GM23338 (cell line): ENCODE data around the gene GREB1L. TPM values are rescaled to one million over a fixed set of nuclear protein-coding genes. Genes with fewer than 3 reads are reported as not detected.

ENCODE experiments used
- ATAC-seq: fragments of 200-7000 bp; cut with Tn5 transposase; 3 replicates; pipeline ENCODE4 v1.9.1; 2020
- DNase-seq: peaks from one replicate; pipeline ENCODE4 v3.0.0-alpha.2; 2015; ENCODE audit warnings: low spot score
- H2AFZ ChIP-seq: fragments of 200-600 bp; sonication (generic); 2 replicates; pipeline ENCODE4 v1.8.0; 2016; ENCODE audit warnings: antibody characterized with exemption, mild to moderate bottlenecking, moderate library complexity
- H3F3A ChIP-seq: fragments of 200-600 bp; sonication (generic); replicated peaks from 2 replicates; pipeline ENCODE4 v1.8.0; 2017; ENCODE audit warnings: antibody characterized with exemption, mixed run types, low read depth
- H3K27ac ChIP-seq: fragments of 200-600 bp; sonication (generic); 2 replicates; pipeline ENCODE4 v1.6.1; 2016; ENCODE audit warnings: low read depth
- H3K27me3 ChIP-seq: fragments of 200-600 bp; sonication (generic); 2 replicates; pipeline ENCODE4 v1.8.0; 2016; ENCODE audit warnings: mild to moderate bottlenecking, mixed run types, moderate library complexity; ENCODE audit not compliant: insufficient read depth
- H3K36me3 ChIP-seq: fragments of 200-600 bp; sonication (generic); 2 replicates; pipeline ENCODE4 v1.8.0; 2016; ENCODE audit warnings: mild to moderate bottlenecking; ENCODE audit not compliant: insufficient read depth
- H3K4me1 ChIP-seq: fragments of 200-600 bp; sonication (generic); 2 replicates; pipeline ENCODE4 v1.8.0; 2016; ENCODE audit warnings: mild to moderate bottlenecking, moderate library complexity; ENCODE audit not compliant: insufficient read depth
- H3K4me2 ChIP-seq: fragments of 200-600 bp; sonication (generic); 2 replicates; pipeline ENCODE4 v1.7.1; 2017; ENCODE audit warnings: mixed run types
- H3K4me3 ChIP-seq: fragments of 200-600 bp; sonication (generic); 2 replicates; pipeline ENCODE4 v1.6.1; 2016; ENCODE audit warnings: mixed run types
- H3K79me2 ChIP-seq: fragments of 200-600 bp; sonication (generic); replicated peaks from 2 replicates; pipeline ENCODE4 v1.8.0; 2017; ENCODE audit warnings: mild to moderate bottlenecking; ENCODE audit not compliant: insufficient read depth
- H3K9me2 ChIP-seq: fragments of 200-600 bp; sonication (generic); 2 replicates; pipeline ENCODE4 v1.8.0; 2017; ENCODE audit not compliant: insufficient read depth
- H4K20me1 ChIP-seq: fragments of 200-600 bp; sonication (generic); replicated peaks from 2 replicates; pipeline ENCODE4 v1.8.0; 2017; ENCODE audit warnings: mild to moderate bottlenecking; ENCODE audit not compliant: insufficient read depth
- H3K27ac Mint-ChIP-seq: 2 replicates; pipeline ENCODE4 v1.8.0; 2020; ENCODE audit warnings: inconsistent platforms, mild to moderate bottlenecking, moderate library complexity, mixed read lengths
- H3K27me3 Mint-ChIP-seq: 3 replicates; pipeline ENCODE4 v1.8.0; 2022; ENCODE audit warnings: low read depth, mild to moderate bottlenecking, moderate library complexity, mixed read lengths, inconsistent platforms; ENCODE audit not compliant: insufficient read depth, poor library complexity
- H3K36me3 Mint-ChIP-seq: 3 replicates; pipeline ENCODE4 v1.8.0; 2021; ENCODE audit warnings: low read depth, mild to moderate bottlenecking, inconsistent platforms, moderate library complexity, mixed read lengths
- H3K4me1 Mint-ChIP-seq: 3 replicates; pipeline ENCODE4 v1.8.0; 2020; ENCODE audit warnings: mild to moderate bottlenecking, inconsistent platforms, mixed read lengths
- H3K4me3 Mint-ChIP-seq: 3 replicates; pipeline ENCODE4 v1.8.0; 2021; ENCODE audit warnings: moderate library complexity, mild to moderate bottlenecking, inconsistent platforms, mixed read lengths
- H3K9me3 Mint-ChIP-seq: 3 replicates; pipeline ENCODE4 v1.8.0; 2020; ENCODE audit warnings: moderate library complexity, mild to moderate bottlenecking, inconsistent platforms, mixed read lengths
- CREB1 ChIP-seq: fragments of 250-450 bp; sonication (Bioruptor Pico); IDR thresholded peaks from 2 replicates; pipeline ENCODE4 v1.5.0; 2020; ENCODE audit warnings: low read depth, mild to moderate bottlenecking, moderate library complexity
- CTCF ChIP-seq, 2 experiments: fragments of 200-600 bp in 1 of 2; sonication (generic) in 1 of 2; conservative IDR thresholded peaks; 2 replicates each; pipeline versions ENCODE4 v1.5.1 to v1.6.1; 2016 to 2017; ENCODE audit warnings: antibody characterized with exemption in 2 of 2, low read depth in 2 of 2, mild to moderate bottlenecking in 2 of 2, moderate library complexity in 1 of 2
- ETS1 ChIP-seq: IDR thresholded peaks from 2 replicates; pipeline ENCODE4 v1.6.1; 2016; ENCODE audit warnings: antibody characterized with exemption
- EZH2phosphoT487 ChIP-seq: fragments of 200-600 bp; sonication (generic); IDR thresholded peaks from one replicate; pipeline ENCODE4 v1.8.1; 2018; ENCODE audit warnings: antibody characterized with exemption; ENCODE audit not compliant: unreplicated experiment
- NANOG ChIP-seq: IDR thresholded peaks from 2 replicates; pipeline ENCODE4 v1.6.1; 2016; ENCODE audit warnings: antibody characterized with exemption, borderline replicate concordance
- POLR2AphosphoS5 ChIP-seq: IDR thresholded peaks from 2 replicates; pipeline ENCODE4 v1.6.1; 2016; ENCODE audit warnings: antibody characterized with exemption, low read depth
- REST ChIP-seq: IDR thresholded peaks from one replicate; pipeline ENCODE4 v1.6.1; 2018; ENCODE audit warnings: antibody characterized with exemption; ENCODE audit not compliant: unreplicated experiment
- STAT1 ChIP-seq: IDR thresholded peaks from one replicate; pipeline ENCODE4 v1.6.1; 2016; ENCODE audit warnings: antibody characterized with exemption; ENCODE audit not compliant: unreplicated experiment
- ZNF114 ChIP-seq: fragments of 250-450 bp; sonication (Bioruptor Pico); IDR thresholded peaks from 2 replicates; pipeline ENCODE4 v1.5.0; 2020; ENCODE audit warnings: mild to moderate bottlenecking, moderate library complexity
- ZNF331 ChIP-seq: fragments of 250-450 bp; sonication (Bioruptor Pico); IDR thresholded peaks from 2 replicates; pipeline ENCODE4 v1.5.0; 2020; ENCODE audit warnings: low read depth, mild to moderate bottlenecking, moderate library complexity
- polyA plus RNA-seq: library from polyadenylated mRNA; unstranded; fragments of >200 nt; fragmentation: Nextera tagmentation; extraction: Ambion mirVana; gene quantifications from 2 replicates; pipeline ENCODE4 v1.2.1, GENCODE V29; 2016
- total RNA-seq: library from RNA; depleted of rRNA; stranded (reverse); fragments of >200 nt; shearing (Covaris generic); gene quantifications from 2 replicates; pipeline ENCODE4 v1.2.3, GENCODE V29; 2014

The GREB1L gene
- total and polyA plus RNA-seq, 2 experiments from 2014 or later, result 0.03 to 0.29 TPM

- TF ChIP-seq EZH2phosphoT487 (no peak), ETS1 (no peak), POLR2AphosphoS5 (no peak), CREB1 (CRISPR knock-in tag) (no peak), CTCF (conservative IDR thresholded peaks at IDR 0.05; ENCODE audit: low read depth in 2 of 2) (no peak), ZNF114 (no peak)
Measured at GRCh38 chr18:21449367-21450290, 207.6 kb downstream of the GREB1L start (continued).

- DNase-seq, result no peak
- H3K4me1 Mint-ChIP-seq, result peaks cover 4% of the 10 kb centered on the region; the same call in 2 of the 3 replicates
- no peaks in the 10 kb centered on the region for H3K36me3 Mint-ChIP-seq
- Histone ChIP-seq H4K20me1 (no peaks in the 10 kb centered on the region), H3F3A (no peaks in the 10 kb centered on the region), H3K9me2 (no peaks in the 10 kb centered on the region), H3K4me1 (no peaks in the 10 kb centered on the region), H3K36me3 (no peaks in the 10 kb centered on the region), H3K4me2 (no peak overlapping the region), H2AFZ (no peak overlapping the region), H3K4me3 (no peak overlapping the region), H3K79me2 (no peaks in the 10 kb centered on the region), H3K27me3 (no peaks in the 10 kb centered on the region), H3K27ac (no peak overlapping the region)
- H3K9me3 Mint-ChIP-seq, result no peaks in the 10 kb centered on the region
- H3K4me3 Mint-ChIP-seq, result no peak overlapping the region
- no peak for ATAC-seq
- H3K27ac Mint-ChIP-seq, result no peak overlapping the region
- H3K27me3 Mint-ChIP-seq, result peaks cover 6% of the 10 kb centered on the region
- TF ChIP-seq REST, result no peak
- no peak for TF ChIP-seq ZNF114
- TF ChIP-seq EZH2phosphoT487, result no peak
- no peak for TF ChIP-seq CTCF (conservative IDR thresholded peaks at IDR 0.05; ENCODE audit: low read depth in 2 of 2)
- no peak for TF ChIP-seq CREB1 (CRISPR knock-in tag)
- TF ChIP-seq POLR2AphosphoS5, result no peak
- no peak for TF ChIP-seq STAT1
- TF ChIP-seq ETS1, result no peak
- TF ChIP-seq ZNF331 (CRISPR knock-in tag), result no peak
- no peak for TF ChIP-seq NANOG
Measured at GRCh38 chr18:21450503-21450902, 208.5 kb downstream of the GREB1L start.
